HG03159 (cell line): ENCODE results near the gene COL6A3.

Experiments used
- ATAC-seq: cut with Tn5 transposase; IDR thresholded peaks from one replicate; pipeline ENCODE4 v1.9.1; 2021; ENCODE audit warnings: mild to moderate bottlenecking, moderate library complexity; ENCODE audit not compliant: unreplicated experiment

COL6A3 gene

GRCh38 chr2:237352279-237352845, 61.6 kb downstream of the COL6A3 start:
- no peak for ATAC-seq

- ATAC-seq, result no peak
These were observed 62.2 kb downstream of the COL6A3 start for GRCh38 chr2:237351796-237352195.

GRCh38 chr2:237351046-237351445, 62.9 kb downstream of the COL6A3 start:
- no peak for ATAC-seq

GRCh38 chr2:237350597-237350996, 63.4 kb downstream of the COL6A3 start:
- ATAC-seq, result no peak

- ATAC-seq, result no peak
These were observed 63.9 kb downstream of the COL6A3 start for GRCh38 chr2:237350070-237350469.

- ATAC-seq, result no peak
These were observed 65.6 kb downstream of the COL6A3 start for GRCh38 chr2:237348281-237348865.

- no peak for ATAC-seq
These were observed 67.9 kb downstream of the COL6A3 start for GRCh38 chr2:237345891-237346640.

- no peak for ATAC-seq
These were observed 68.6 kb downstream of the COL6A3 start for GRCh38 chr2:237345411-237345810.

- no peak for ATAC-seq
These were observed 69.0 kb downstream of the COL6A3 start for GRCh38 chr2:237344942-237345341.

- no peak for ATAC-seq
These were observed 70.0 kb downstream of the COL6A3 start for GRCh38 chr2:237343993-237344392.

- no peak for ATAC-seq
These were observed 72.1 kb downstream of the COL6A3 start for GRCh38 chr2:237341872-237342271.

- ATAC-seq, result no peak
These were observed 76.4 kb downstream of the COL6A3 start for GRCh38 chr2:237337586-237337985.

- no peak for ATAC-seq
These were observed 77.8 kb downstream of the COL6A3 start for GRCh38 chr2:237336131-237336530.

- no peak for ATAC-seq
These were observed 80.2 kb downstream of the COL6A3 start for GRCh38 chr2:237333748-237334147.

- ATAC-seq, result no peak
These were observed 83.4 kb downstream of the COL6A3 start for GRCh38 chr2:237330541-237330940.

GRCh38 chr2:237327175-237327950, 86.6 kb downstream of the COL6A3 start:
- no peak for ATAC-seq

GRCh38 chr2:237326266-237327171, 87.4 kb downstream of the COL6A3 start:
- no peak for ATAC-seq

- no peak for ATAC-seq
These were observed 89.1 kb downstream of the COL6A3 start for GRCh38 chr2:237324837-237325236.

- ATAC-seq, result no peak
These were observed 89.5 kb downstream of the COL6A3 start for GRCh38 chr2:237324405-237324831.

- no peak for ATAC-seq
These were observed 90.3 kb downstream of the COL6A3 start for GRCh38 chr2:237323656-237324055.
